GM18505 (cell line): Measurements from ENCODE around the gene KCNQ5.
A peak's percentile ranks its signal among the peaks of the same experiment; 100 is the strongest.
"Not testable (repeated sequence)": the region's sequence is repeated elsewhere in the genome, so short reads cannot be mapped to it uniquely, and the experiment has no call there.

Source experiments
- ATAC-seq: cut with Tn5 transposase; IDR thresholded peaks from one replicate; pipeline ENCODE4 v1.9.1; 2021; ENCODE audit not compliant: unreplicated experiment
- POLR2A ChIP-seq: IDR thresholded peaks from 4 replicates; pipeline ENCODE4 v1.6.1; 2011; ENCODE audit warnings: borderline replicate concordance; ENCODE audit not compliant: insufficient read depth, insufficient read length; ENCODE audit errors: extremely low read depth

Gene KCNQ5

GRCh38 chr6:73156793-73157767 lies 535.2 kb downstream of the KCNQ5 start:
- no peak for TF ChIP-seq POLR2A
- no peak for ATAC-seq

GRCh38 chr6:73157870-73158269 lies 536.0 kb downstream of the KCNQ5 start:
- ATAC-seq: no peak
- TF ChIP-seq POLR2A: no peak

GRCh38 chr6:73169111-73169510 lies 547.2 kb downstream of the KCNQ5 start:
- ATAC-seq: no peak
- TF ChIP-seq POLR2A: no peak

- no peak for ATAC-seq
These were observed 547.8 kb downstream of the KCNQ5 start for GRCh38 chr6:73169633-73170032.

DNA sequence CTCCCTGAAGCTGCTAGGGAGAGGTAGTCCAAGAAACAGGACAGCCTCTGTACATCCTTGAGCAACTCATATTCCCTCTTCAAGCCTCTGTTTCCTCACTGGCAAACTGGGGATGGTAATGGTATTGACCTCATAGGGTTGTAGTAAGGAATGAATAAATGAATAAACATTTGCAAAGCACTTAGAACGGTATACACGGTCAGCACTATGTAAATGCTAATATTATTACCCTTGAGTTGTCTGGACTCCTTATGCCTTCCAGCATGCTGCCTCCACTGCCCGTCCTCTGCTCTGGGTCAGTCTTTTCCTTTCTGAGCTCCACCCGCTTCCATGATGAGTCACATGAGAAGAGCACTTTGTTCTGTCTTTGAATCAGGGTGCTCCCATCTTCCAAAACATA lies 552.8 kb downstream of the KCNQ5 start:
- no peak for TF ChIP-seq POLR2A
- no peak for ATAC-seq

More at GRCh38 chr6:73169633-73170032, 547.8 kb downstream of the KCNQ5 start:
- TF ChIP-seq POLR2A: no peak

DNA sequence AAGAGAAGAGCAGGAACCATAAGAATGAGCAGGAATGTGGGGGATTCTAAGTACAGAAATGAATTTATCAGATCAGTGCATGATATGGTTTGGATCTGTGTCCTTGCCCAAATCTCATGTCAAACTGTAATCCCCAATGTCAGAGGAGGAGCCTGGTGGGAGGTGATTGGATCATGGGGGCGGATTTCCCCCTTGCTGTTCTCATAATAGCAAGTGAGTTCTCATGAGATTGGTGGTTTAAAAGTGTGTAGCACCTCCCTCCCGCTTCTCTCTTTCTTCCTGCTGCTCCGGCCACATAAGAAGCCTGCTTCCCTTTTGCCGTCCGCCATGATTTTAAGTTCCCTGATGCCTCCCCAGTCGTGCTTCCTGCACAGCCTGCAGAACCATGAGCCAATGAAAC lies 554.2 kb downstream of the KCNQ5 start:
- TF ChIP-seq POLR2A: no peak
- ATAC-seq: no peak

- peak; percentile 57 for ATAC-seq
These were observed 555.5 kb downstream of the KCNQ5 start for GRCh38 chr6:73177221-73177944.

GRCh38 chr6:73180076-73180738 lies 558.3 kb downstream of the KCNQ5 start:
- ATAC-seq: no peak
- TF ChIP-seq POLR2A: no peak

More at GRCh38 chr6:73177221-73177944, 555.5 kb downstream of the KCNQ5 start:
- TF ChIP-seq POLR2A: no peak

- ATAC-seq: peak; percentile 77
- TF ChIP-seq POLR2A: no peak
These were observed 559.1 kb downstream of the KCNQ5 start for GRCh38 chr6:73180763-73181619.

- ATAC-seq: no peak
These were observed 560.2 kb downstream of the KCNQ5 start for GRCh38 chr6:73182021-73182607.

DNA sequence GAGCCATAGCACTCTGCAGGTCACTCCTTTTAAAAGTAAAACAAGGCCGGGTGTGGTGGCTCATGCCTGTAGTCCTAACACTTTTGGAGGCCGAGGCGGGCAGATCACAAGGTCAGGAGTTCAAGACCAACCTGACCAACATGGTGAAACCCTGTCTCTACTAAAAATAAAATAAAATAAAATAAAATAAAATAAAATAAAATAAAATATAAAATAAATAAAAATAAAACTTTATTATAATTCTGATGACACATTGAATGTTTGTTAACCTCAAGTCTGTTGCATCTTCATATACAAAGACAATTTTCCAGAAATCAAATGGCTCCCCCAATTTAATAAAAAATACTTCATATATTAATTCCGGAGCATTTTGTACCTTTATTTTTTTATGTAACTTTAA lies 571.4 kb downstream of the KCNQ5 start:
- ATAC-seq: not testable (repeated sequence)

More at GRCh38 chr6:73182021-73182607, 560.2 kb downstream of the KCNQ5 start:
- no peak for TF ChIP-seq POLR2A

DNA sequence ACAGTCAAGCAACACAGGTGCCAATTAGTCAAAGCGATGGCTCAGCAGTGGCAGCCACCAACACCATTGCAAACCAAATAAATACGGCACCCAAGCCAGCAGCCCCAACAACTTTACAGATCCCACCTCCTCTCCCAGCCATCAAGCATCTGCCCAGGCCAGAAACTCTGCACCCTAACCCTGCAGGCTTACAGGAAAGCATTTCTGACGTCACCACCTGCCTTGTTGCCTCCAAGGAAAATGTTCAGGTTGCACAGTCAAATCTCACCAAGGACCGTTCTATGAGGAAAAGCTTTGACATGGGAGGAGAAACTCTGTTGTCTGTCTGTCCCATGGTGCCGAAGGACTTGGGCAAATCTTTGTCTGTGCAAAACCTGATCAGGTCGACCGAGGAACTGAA lies 572.9 kb downstream of the KCNQ5 start:
- TF ChIP-seq POLR2A: no peak
- no peak for ATAC-seq
